ENCODE data around the gene IGFBP7.

The IGFBP7 gene

DNA sequence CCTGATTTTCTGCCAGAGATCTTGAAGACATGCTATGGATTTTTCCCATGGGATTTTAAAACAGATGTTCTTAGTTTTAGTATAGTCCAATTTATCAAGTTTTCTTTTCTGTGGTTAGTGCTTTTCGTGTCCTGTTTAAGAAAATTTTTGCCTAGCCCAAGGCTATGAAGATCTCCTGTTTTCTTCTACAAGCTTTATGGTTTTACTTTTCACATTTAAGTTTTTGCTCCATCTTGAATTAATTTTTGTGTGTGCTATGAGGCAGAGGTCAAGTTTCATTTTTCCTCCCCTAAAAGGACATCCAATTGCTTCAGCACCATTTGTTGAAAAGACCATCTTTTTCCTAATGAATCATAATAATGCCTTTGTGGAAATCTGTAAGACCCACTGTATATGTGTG is 65.9 kb downstream of the IGFBP7 start:
- DNase-seq (ENCODE audit: low read depth in 3 of 3, low spot score in 1 of 3), result no peak

DNA sequence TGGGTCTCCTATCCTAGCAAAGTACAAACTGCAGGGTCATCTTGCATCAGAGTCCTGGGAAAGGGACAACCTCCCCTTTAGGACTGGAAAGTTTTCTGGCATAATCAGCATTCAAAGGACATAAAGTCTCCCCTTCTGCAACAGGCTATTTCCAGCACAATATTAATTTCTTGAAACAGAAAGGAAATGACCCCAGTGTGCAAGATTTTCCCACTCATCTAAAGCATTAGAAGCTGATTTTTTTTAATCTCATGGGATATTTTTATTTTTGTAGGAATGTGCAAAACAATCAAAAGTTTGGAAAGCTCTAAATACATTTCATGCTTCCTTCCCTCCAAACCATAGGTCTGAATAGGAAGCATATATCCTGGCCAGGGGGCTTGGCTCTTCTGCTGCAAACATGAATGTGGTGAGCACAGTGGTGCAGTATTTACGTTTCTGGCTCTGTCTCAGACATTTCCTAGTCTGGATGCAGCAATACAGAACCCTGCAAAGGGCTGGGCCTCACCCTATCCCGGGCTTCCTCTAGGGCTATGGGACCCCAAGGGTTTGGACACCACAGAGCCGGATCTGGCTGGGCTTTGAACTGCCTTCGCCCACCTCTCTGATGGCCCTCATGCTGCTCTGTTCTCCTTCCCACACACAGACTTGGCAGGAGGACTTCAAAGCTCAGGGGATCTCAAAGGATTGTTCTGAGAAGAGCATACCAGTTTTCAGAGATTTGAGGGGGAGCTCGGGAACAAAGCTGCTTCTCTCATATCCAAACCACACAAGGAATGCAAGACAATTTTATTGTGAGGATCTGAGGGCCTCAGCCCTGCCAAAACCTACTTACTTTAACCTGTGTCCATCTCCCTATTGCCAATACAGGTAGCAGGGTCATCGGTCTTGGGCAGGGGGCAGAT is 66.6 kb downstream of the IGFBP7 start:
- no peak for DNase-seq (ENCODE audit: low read depth in 3 of 3, low spot score in 1 of 3)

- DNase-seq (ENCODE audit: low read depth in 3 of 3, low spot score in 1 of 3), result no peak
These were observed 67.4 kb downstream of the IGFBP7 start for GRCh38 chr4:57042711-57043169.

DNA sequence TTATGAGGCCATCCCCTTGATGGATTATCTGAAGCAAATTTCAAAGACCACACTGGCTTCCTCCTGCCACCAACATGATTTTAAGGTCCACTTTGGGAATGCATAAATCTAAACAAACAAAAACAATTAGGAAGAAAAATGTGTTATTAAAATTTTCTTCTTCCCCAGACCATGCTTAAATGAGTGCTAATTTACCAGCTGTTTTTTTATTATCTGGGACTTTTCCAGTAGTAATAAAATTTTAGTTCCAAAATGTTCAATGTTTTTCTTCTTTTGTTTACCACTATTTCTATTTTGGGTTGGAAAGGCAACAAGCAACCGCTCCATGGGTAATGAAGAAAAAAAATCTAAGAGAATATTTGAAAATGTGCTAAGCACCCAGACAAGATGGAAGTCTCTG is 69.2 kb downstream of the IGFBP7 start:
- DNase-seq (ENCODE audit: low read depth in 3 of 3, low spot score in 1 of 3), result no peak

DNA sequence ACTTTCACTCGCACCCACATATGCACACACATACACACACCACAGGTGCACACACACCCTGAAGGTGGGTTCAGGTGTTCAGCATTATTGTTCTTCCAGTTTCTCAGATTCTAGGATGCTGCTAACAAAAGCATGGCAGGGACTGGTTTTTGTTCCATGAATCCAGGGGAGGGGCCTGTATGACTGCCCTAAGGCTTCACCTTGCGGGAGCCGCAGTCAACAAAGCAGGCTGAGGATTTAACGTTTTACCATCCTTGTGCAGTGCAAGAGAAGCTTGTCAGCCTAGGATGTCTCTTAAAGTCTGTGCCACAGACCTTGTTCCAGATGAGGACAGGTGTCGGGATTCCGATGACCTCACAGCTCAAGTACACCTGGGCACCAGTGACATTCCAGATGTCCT is 69.7 kb downstream of the IGFBP7 start:
- DNase-seq (ENCODE audit: low read depth in 3 of 3, low spot score in 1 of 3), result no peak

DNA sequence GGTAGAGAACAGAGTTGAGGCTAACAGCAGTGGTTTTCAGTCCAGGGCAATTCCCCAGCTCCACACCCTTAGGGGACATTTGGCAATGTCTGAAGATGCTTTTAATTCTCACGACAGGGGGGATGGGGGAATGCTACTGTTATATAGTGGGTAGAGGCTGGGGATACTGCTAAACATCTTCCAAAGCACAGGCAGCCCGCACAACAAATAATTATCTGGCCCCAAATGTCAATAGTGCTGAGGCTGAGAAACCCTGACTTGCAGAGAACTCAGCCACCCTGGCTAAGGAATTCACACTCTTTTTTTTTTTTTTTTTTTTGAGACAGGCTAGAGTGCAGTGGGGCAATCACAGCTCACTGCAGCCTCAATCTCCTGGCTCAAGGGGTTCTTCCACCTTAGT is 70.8 kb downstream of the IGFBP7 start:
- DNase-seq (ENCODE audit: low read depth in 3 of 3, low spot score in 1 of 3), result no peak

DNA sequence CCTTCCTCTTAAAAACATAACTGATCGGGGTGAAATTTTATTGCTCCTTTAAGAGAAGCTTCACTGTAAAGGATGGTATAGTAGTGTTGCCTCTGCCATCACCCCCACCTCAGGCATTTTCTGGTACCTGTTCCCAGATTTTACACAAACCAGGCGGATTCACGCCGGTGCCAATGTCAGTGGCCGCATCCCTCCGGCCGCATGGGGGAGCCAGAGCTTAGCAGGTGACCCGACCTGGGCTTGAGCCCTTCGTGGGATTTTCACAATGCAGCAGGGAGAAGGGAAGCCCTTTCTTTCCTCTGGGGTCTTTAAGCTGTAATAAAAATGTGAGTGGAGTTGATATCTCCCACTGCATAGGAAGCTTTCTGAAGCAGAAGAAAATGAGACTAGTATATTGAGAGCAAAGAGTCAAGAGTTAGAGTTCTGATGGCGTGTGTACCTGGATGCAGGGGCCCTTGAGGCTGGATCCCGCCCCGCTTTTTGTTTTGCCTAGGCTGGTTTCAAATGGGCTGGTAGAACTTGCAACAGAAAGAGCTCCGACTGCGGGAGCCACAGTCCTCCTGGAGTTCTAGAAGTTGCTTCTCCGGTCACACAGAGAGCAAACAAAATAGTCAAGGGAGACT is 72.1 kb downstream of the IGFBP7 start:
- DNase-seq (ENCODE audit: low read depth in 3 of 3, low spot score in 1 of 3), result no peak

DNA sequence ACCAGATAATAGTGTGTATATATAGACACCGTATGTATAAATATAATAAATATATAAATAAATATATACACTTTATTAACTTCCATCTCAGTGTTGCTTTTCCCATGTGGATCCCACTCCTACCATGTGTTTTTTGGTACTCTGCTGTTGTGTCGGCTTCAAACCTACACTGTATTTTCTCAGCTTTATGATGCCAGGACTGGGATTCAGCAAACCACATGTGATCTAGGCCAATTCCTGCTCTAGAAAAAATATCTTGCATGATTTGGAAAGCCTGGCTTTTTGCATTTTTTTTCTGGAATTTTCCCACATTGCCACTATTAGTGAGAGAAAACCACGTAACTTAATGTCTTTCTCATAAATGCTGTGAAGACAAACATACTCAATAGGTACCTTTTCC is 75.7 kb downstream of the IGFBP7 start:
- DNase-seq (ENCODE audit: low read depth in 3 of 3, low spot score in 1 of 3), result no peak

GRCh38 chr4:57023104-57023503 is 87.1 kb downstream of the IGFBP7 start:
- DNase-seq (ENCODE audit: low read depth in 3 of 3, low spot score in 1 of 3), result no peak

- no peak for DNase-seq (ENCODE audit: low read depth in 3 of 3, low spot score in 1 of 3)
These were observed 89.6 kb downstream of the IGFBP7 start for GRCh38 chr4:57020467-57021101.

DNA sequence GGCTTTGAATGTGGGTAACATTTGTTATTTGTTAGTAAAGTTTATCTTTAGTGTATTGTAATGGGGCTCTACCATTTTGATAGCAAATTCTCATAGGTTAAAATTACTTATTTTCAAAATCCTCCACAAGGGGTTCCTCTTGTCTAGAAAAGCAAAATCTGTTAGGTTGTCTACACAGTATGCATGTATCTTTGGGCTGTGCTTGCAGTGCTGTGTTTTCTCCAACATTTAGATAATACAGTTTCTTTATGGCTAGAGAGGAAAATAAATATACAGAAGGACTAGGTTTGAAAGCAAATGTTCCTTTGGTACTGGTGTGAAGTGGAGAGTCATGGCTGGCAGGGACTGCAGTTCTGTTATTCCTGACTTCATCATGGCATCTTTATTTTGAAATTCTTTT is 91.2 kb downstream of the IGFBP7 start:
- DNase-seq (ENCODE audit: low read depth in 3 of 3, low spot score in 1 of 3), result no peak

DNA sequence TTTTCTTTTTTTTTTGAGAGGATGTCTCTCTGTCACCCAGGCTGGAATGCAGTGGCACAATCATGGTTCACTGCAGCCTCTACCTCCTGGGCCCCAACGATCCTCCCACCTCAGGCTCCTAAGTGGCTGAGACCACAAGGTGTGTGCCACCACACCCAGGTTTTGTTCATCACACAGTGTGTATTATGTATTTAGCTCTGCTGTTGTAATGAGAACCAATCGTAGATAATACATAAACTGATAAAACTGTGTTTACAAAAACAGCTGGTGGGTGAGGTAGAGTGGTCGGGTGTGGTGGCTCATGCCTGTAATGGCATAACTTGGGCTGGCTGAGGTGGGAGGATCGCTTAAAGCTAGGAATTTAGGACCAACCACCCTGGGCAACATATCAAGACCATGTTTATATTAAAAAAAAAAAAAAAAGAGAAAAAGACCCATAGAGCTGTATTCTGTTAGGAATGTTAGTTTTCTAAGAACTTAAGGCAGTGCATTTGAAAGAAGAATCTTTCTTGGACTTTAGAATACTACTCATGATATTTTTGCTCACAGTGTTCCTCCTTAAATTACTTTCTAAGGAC is 96.6 kb downstream of the IGFBP7 start:
- no peak for DNase-seq (ENCODE audit: low read depth in 3 of 3, low spot score in 1 of 3)

- DNase-seq (ENCODE audit: low read depth in 3 of 3, low spot score in 1 of 3), result no peak
These were observed 110.4 kb downstream of the IGFBP7 start for GRCh38 chr4:56999751-57000150.

- DNase-seq (ENCODE audit: low read depth in 3 of 3, low spot score in 1 of 3), result no peak
These were observed 114.7 kb downstream of the IGFBP7 start for GRCh38 chr4:56995525-56995924.

DNA sequence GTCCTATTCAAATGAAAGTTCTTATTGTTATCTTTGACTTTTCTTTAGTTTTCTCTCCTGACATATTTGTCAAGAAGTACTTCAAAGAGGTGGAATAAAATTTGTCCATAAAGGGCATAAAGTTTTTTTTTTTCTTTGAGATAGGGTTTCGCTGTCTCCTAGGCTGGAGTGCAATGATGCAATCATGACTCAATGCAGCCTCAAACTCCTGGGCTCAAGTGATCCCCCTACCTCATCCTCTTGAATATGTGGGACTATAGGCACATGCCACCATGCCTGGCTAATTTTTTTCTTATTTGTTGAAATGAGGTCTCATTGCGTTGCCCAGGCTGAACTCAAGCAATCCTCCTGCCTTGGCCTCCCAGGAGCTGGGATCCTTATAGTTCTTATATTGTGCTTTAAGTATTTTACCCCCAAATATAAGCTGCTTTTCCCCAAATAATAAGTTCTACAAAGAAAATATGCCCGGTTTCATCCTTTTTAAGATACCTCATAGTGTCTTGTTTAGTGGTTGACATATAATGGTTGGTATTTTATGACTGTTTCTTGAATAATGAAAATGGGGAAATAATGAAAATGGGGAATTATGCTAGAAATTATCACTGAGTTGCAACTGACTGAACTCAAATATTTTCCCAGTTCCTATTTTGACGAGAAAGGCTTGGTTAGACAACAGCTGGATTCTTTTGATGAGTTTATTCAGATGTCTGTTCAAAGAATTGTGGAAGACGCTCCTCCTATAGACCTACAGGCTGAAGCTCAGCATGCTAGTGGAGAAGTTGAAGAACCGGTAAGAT is 119.9 kb downstream of the IGFBP7 start:
- DNase-seq (ENCODE audit: low read depth in 3 of 3, low spot score in 1 of 3), result no peak

DNA sequence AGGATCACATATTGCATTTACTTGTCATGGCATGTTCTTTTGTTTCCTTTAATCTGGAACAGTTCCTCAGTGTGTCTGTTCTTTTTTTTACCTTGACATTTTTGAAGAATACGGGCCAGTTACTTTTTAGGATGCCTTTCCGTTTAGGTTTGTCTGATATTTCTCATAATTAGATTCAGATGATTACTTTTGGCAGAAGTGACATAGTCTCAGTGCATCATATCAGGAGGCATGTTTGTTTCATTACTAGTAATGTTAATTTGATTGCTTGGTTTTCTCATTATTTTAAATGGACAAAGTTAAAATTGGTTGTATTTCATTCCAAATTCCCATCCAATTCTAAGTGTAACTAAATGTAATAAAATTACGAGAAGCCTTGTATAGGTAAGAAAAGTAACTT is 123.2 kb downstream of the IGFBP7 start:
- DNase-seq (ENCODE audit: low read depth in 3 of 3, low spot score in 1 of 3), result no peak

DNA sequence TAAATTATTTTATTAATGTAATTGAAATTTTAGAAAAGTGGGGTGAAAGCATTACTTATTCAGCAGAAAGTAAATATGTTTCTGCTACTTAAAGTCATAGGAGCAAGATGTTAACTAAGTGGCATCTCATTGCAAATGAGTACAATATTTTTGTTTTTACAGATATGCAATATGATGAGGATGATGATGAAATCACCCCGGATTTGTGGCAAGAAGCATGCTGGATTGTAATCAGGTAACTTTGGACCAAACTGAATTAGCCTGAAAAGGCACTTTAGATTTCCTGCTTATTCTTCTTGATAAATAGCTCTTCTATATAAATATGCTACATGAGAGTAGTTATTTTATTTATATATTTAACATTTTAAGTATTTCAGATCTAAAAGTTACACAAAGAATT is 124.0 kb downstream of the IGFBP7 start:
- DNase-seq (ENCODE audit: low read depth in 3 of 3, low spot score in 1 of 3), result no peak

- DNase-seq (ENCODE audit: low read depth in 3 of 3, low spot score in 1 of 3), result no peak
These were observed 128.4 kb downstream of the IGFBP7 start for GRCh38 chr4:56981795-56982201.
